SK-N-MC (cell line): ENCODE measurements around the gene JSRP1.

Source experiments
- EZH2 ChIP-seq: fragments of 200-600 bp; sonication (generic); IDR thresholded peaks from one replicate; pipeline ENCODE4 v1.6.1; 2017; ENCODE audit warnings: antibody characterized with exemption
- FOXP2 ChIP-seq: optimal IDR thresholded peaks from 2 replicates; pipeline ENCODE3; 2011; ENCODE audit warnings: mild to moderate bottlenecking, moderate library complexity; ENCODE audit not compliant: insufficient read depth; ENCODE audit errors: extremely low read length, control extremely low read depth
- POLR2AphosphoS5 ChIP-seq: IDR thresholded peaks from 2 replicates; pipeline ENCODE4 v1.6.1; 2012; ENCODE audit warnings: mild to moderate bottlenecking, low read depth, low read length, borderline replicate concordance

DNA sequence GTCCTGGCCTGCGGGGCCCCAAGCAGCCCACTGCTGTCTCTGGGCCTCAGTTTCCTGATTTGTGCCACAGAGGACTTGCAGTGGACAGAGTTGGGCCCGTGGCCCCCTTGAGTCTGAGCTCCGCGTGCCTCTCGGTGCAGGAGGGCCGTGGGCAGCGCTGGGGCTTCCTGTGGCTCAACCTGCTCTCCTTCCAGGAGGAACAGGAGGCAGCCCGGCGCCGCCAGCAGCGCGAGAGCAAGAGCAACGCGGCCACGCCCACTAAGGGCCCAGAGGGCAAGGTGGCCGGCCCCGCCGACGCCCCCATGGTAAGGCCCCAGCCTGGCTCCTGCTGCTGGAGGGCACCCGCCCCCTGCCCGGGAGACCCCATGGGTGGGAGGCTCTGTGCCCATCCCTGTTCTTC, 46.0 kb downstream of the JSRP1 start:
- TF ChIP-seq POLR2AphosphoS5, result no peak
- no peak for TF ChIP-seq EZH2
- no peak for TF ChIP-seq FOXP2
